ENCODE results near the gene KRTAP3-2. TPM values are rescaled to one million over a fixed set of nuclear protein-coding genes. Genes with fewer than 3 reads are reported as not detected.

The KRTAP3-2 gene
- polyA plus RNA-seq, 3 donors: not detected

DNA sequence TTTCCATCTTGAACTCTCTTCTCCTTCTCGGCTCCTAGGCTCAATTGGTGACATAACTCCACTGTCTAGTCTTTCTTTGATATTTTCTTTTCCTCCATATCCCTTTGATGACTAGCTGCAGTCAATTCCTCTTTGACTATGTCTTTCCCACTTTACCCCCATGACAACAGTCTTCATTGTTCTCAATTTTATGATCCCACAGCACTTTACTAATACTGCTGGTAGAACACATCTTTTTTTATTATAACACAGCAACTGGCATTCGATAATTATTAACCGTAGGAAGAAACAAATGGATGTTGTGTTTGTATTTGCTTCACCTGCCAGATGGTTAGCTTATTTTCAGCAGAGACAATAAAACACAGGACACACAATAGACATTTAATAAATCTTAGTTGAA lies 7.0 kb downstream of the KRTAP3-2 start:
- H3K27me3 ChIP-seq (ENCODE audit: control insufficient read depth in 2 of 2, insufficient read depth in 2 of 2, low read length in 2 of 2): peaks cover under 1 to 3% of the 10 kb centered on the region in 2 donors
- Mint-ChIP-seq H3K36me3 (no peaks in the 10 kb centered on the region), H3K27me3 (ENCODE audit: low read depth in 3 of 3) (peaks cover 6 to 19% (median 13%) of the 10 kb centered on the region in 3 donors), H3K27ac (no peak overlapping the region), H3K4me1 (peaks cover under 1% of the 10 kb centered on the region), H3K9me3 (no peaks in the 10 kb centered on the region), H3K4me3 (no peak overlapping the region)
- no peak for DNase-seq
- H3K4me1 ChIP-seq (ENCODE audit: control insufficient read depth in 1 of 2, insufficient read depth in 2 of 2, low read length in 2 of 2): no peaks in the 10 kb centered on the region
- no peak overlapping the region for H2AFZ ChIP-seq (ENCODE audit: insufficient read depth, low read depth, low read length, poor library complexity, severe bottlenecking)
- no peaks in the 10 kb centered on the region for H3K36me3 ChIP-seq (replicated peaks in 1 of 2; ENCODE audit: control insufficient read depth in 1 of 2, insufficient read depth in 2 of 2, low read length in 2 of 2)
- H3K9ac ChIP-seq (ENCODE audit: insufficient read depth, low read length, poor library complexity, severe bottlenecking): no peak overlapping the region
- no peaks in the 10 kb centered on the region for H3K79me2 ChIP-seq (ENCODE audit: insufficient read depth, low read length)
- no peak overlapping the region for H3K4me2 ChIP-seq (replicated peaks; ENCODE audit: extremely low read depth, low read length, poor library complexity, severe bottlenecking)
- H3K9me3 ChIP-seq (replicated peaks in 1 of 2; ENCODE audit: control insufficient read depth in 1 of 2, insufficient read depth in 1 of 2, low read length in 2 of 2): no peaks in the 10 kb centered on the region
- no peak overlapping the region for H3K4me3 ChIP-seq (replicated peaks in 1 of 3; ENCODE audit: low read depth in 2 of 3, low read length in 3 of 3)
- TF ChIP-seq, protein P1, sequence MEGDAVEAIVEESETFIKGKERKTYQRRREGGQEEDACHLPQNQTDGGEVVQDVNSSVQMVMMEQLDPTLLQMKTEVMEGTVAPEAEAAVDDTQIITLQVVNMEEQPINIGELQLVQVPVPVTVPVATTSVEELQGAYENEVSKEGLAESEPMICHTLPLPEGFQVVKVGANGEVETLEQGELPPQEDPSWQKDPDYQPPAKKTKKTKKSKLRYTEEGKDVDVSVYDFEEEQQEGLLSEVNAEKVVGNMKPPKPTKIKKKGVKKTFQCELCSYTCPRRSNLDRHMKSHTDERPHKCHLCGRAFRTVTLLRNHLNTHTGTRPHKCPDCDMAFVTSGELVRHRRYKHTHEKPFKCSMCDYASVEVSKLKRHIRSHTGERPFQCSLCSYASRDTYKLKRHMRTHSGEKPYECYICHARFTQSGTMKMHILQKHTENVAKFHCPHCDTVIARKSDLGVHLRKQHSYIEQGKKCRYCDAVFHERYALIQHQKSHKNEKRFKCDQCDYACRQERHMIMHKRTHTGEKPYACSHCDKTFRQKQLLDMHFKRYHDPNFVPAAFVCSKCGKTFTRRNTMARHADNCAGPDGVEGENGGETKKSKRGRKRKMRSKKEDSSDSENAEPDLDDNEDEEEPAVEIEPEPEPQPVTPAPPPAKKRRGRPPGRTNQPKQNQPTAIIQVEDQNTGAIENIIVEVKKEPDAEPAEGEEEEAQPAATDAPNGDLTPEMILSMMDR (IDR thresholded peaks at IDR 0.05): no peak
- intact Hi-C loops (cut with micrococcal nuclease): no loop called here
- no peaks in the 10 kb centered on the region for H4K20me1 ChIP-seq (ENCODE audit: insufficient read depth, low read length)
- no peak overlapping the region for H3K27ac ChIP-seq (ENCODE audit: low read depth in 1 of 2, low read length in 2 of 2)
- WGBS (ENCODE audit: insufficient coverage): 100% methylated on average over 1 of the region's 3 CpGs

DNA sequence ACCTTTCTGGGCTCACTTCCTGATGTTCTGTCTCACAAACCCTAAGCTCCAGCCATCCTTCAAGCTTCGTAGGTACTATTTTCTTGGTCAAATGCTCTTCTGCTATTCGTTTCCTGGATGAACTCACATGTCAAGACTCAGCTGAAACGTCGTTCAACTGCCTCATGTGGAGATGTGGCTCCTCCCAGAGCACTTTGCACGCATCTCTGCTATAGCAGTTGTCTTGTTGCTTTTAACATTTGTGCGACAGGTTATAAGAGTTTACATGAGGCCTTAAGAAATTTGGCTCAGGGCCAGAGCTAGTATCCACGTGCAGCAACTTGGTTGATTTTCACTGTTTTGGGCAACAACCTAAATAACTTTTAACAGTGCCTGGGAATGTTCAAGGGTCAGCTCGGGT lies 12.8 kb downstream of the KRTAP3-2 start:
- Mint-ChIP-seq H3K4me3 (no peak overlapping the region), H3K9me3 (peaks cover 0 to 2% (median 0%) of the 10 kb centered on the region in 7 donors), H3K27ac (peak overlapping the region in 1 of 7 donors; percentile 14), H3K4me1 (peaks cover 3% of the 10 kb centered on the region), H3K36me3 (no peaks in the 10 kb centered on the region), H3K27me3 (ENCODE audit: low read depth in 3 of 3) (peaks cover 7 to 13% (median 9%) of the 10 kb centered on the region in 3 donors)
- TF ChIP-seq, protein P1 (IDR thresholded peaks at IDR 0.05): no peak
- Histone ChIP-seq H3K4me3 (replicated peaks in 1 of 3; ENCODE audit: low read depth in 2 of 3, low read length in 3 of 3) (no peak overlapping the region), H3K27ac (ENCODE audit: low read depth in 1 of 2, low read length in 2 of 2) (no peak overlapping the region), H3K36me3 (replicated peaks in 1 of 2; ENCODE audit: control insufficient read depth in 1 of 2, insufficient read depth in 2 of 2, low read length in 2 of 2) (no peaks in the 10 kb centered on the region), H4K20me1 (ENCODE audit: insufficient read depth, low read length) (no peaks in the 10 kb centered on the region), H2AFZ (ENCODE audit: insufficient read depth, low read depth, low read length, poor library complexity, severe bottlenecking) (no peak overlapping the region), H3K9me3 (replicated peaks in 1 of 2; ENCODE audit: control insufficient read depth in 1 of 2, insufficient read depth in 1 of 2, low read length in 2 of 2) (no peaks in the 10 kb centered on the region), H3K4me1 (ENCODE audit: control insufficient read depth in 1 of 2, insufficient read depth in 2 of 2, low read length in 2 of 2) (no peaks in the 10 kb centered on the region), H3K4me2 (replicated peaks; ENCODE audit: extremely low read depth, low read length, poor library complexity, severe bottlenecking) (no peak overlapping the region), H3K9ac (ENCODE audit: insufficient read depth, low read length, poor library complexity, severe bottlenecking) (no peak overlapping the region), H3K79me2 (ENCODE audit: insufficient read depth, low read length) (no peaks in the 10 kb centered on the region), H3K27me3 (ENCODE audit: control insufficient read depth in 2 of 2, insufficient read depth in 2 of 2, low read length in 2 of 2) (peaks cover 0 to 3% of the 10 kb centered on the region in 2 donors)
- WGBS (ENCODE audit: insufficient coverage): 82% methylated on average over 7 of the region's 8 CpGs
- intact Hi-C loops (cut with micrococcal nuclease): no loop called here
- no peak for DNase-seq
